ENCODE results near the gene AGPAT4. TPM values are rescaled to one million over a fixed set of nuclear protein-coding genes. Genes with fewer than 3 reads are reported as not detected.

Gene AGPAT4
- total RNA-seq, 1 experiment from 2014 or later: 0.07 TPM

DNA sequence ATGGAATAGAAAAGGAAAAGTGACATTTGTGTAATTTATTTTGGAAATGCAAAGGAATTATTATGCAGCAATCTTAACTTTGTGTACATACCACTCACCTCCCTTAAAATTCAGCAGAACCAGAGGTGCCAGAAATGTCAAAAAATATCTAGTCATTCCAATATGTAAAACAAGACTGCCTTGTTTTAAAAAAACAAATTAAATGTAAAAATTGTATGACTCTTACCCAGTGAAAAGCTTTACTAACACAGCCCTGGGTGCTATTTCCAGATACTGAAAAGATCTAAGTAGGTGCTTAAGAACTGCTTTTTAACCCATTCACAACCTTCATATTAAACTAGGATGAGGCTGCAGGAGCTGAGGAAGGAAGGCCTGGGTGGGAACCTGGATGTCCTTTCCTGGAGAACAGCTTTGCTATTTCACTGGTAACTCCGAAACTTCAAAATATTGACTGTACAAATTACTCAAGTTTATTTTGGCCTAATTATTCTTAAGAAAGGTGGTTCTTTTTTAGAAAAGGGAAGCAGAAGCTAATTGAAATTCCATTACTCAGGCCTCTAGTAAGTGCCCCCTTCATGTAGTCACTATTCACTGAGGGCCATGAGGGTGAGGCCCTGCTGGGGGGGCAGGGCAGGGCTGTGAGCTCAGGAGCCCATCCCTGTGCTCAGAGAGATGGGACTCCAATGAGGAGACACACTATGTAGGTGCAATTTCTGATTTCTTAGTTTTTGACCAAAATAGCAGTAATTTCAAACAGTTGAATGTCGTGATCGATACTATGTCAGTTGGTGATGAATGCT, 142.7 kb downstream of the AGPAT4 start:
- H3K4me1 ChIP-seq (replicated peaks; ENCODE audit: insufficient read depth): no peaks in the 10 kb centered on the region
- H3K4me2 ChIP-seq: no peak overlapping the region
- H2AFZ ChIP-seq: no peak overlapping the region
- no TSS peak for BruUV-seq (replicated peaks)
- H3K9me3 ChIP-seq (ENCODE audit: insufficient read depth, low read depth): no peaks in the 10 kb centered on the region
- no peaks in the 10 kb centered on the region for H3K9me2 ChIP-seq (ENCODE audit: insufficient read depth)
- H4K20me1 ChIP-seq (ENCODE audit: insufficient read depth): no peaks in the 10 kb centered on the region
- no peak for DNase-seq
- POLR2A ChIA-PET (ENCODE audit: unreplicated experiment): no interaction called here
- CTCF ChIA-PET: no interaction called here
- intact Hi-C loops (cut with micrococcal nuclease; ENCODE audit: unreplicated experiment): no loop called here
- no peaks in the 10 kb centered on the region for H3K36me3 ChIP-seq (ENCODE audit: low read depth)
- no peaks in the 10 kb centered on the region for H3K79me2 ChIP-seq (ENCODE audit: low read depth)
- no peaks in the 10 kb centered on the region for H3K27me3 ChIP-seq (ENCODE audit: insufficient read depth, low read depth)
- no peak overlapping the region for H3K4me3 ChIP-seq
- H3K27ac ChIP-seq: no peak overlapping the region
- no peaks in the 10 kb centered on the region for H3F3A ChIP-seq (ENCODE audit: insufficient read depth, low read depth)
- TF ChIP-seq, protein P1, sequence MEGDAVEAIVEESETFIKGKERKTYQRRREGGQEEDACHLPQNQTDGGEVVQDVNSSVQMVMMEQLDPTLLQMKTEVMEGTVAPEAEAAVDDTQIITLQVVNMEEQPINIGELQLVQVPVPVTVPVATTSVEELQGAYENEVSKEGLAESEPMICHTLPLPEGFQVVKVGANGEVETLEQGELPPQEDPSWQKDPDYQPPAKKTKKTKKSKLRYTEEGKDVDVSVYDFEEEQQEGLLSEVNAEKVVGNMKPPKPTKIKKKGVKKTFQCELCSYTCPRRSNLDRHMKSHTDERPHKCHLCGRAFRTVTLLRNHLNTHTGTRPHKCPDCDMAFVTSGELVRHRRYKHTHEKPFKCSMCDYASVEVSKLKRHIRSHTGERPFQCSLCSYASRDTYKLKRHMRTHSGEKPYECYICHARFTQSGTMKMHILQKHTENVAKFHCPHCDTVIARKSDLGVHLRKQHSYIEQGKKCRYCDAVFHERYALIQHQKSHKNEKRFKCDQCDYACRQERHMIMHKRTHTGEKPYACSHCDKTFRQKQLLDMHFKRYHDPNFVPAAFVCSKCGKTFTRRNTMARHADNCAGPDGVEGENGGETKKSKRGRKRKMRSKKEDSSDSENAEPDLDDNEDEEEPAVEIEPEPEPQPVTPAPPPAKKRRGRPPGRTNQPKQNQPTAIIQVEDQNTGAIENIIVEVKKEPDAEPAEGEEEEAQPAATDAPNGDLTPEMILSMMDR (conservative IDR thresholded peaks at IDR 0.05): no peak
- TF ChIP-seq EZH2 (IDR thresholded peaks at IDR 0.05; ENCODE audit: low read depth): no peak

DNA sequence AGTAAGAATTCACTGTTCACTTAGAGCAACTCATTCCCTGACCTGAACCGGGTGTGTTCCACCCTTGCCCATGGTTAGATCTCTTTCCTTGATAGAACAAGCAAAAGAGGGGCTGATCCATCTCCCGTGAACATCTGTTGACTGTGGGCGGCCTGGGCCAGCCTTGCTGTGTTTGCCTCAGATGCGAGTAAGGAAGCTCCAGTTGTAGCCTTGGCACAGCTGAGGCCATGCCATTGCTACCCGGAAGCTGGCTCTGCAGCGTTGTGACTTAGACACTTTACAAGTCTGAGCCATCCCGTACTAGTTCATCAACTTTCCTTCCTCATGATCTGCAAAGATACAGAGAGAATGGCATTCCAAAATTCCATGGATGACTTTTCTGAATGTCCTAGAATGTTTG, 143.3 kb downstream of the AGPAT4 start:
- Histone ChIP-seq H3K36me3 (ENCODE audit: low read depth) (no peaks in the 10 kb centered on the region), H3K79me2 (ENCODE audit: low read depth) (no peaks in the 10 kb centered on the region), H3K4me1 (replicated peaks; ENCODE audit: insufficient read depth) (no peaks in the 10 kb centered on the region), H3K9me2 (ENCODE audit: insufficient read depth) (no peaks in the 10 kb centered on the region), H2AFZ (no peak overlapping the region), H3K9me3 (ENCODE audit: insufficient read depth, low read depth) (no peaks in the 10 kb centered on the region), H3K27me3 (ENCODE audit: insufficient read depth, low read depth) (no peaks in the 10 kb centered on the region), H3F3A (ENCODE audit: insufficient read depth, low read depth) (no peaks in the 10 kb centered on the region), H3K4me3 (no peak overlapping the region), H3K4me2 (no peak overlapping the region), H4K20me1 (ENCODE audit: insufficient read depth) (no peaks in the 10 kb centered on the region), H3K27ac (no peak overlapping the region)
- intact Hi-C loops (cut with micrococcal nuclease; ENCODE audit: unreplicated experiment): no loop called here
- CTCF ChIA-PET: no interaction called here
- TF ChIP-seq, protein P1 (conservative IDR thresholded peaks at IDR 0.05): no peak
- no peak for TF ChIP-seq EZH2 (IDR thresholded peaks at IDR 0.05; ENCODE audit: low read depth)
- no TSS peak for BruUV-seq (replicated peaks)
- no peak for DNase-seq
- POLR2A ChIA-PET (ENCODE audit: unreplicated experiment): no interaction called here

DNA sequence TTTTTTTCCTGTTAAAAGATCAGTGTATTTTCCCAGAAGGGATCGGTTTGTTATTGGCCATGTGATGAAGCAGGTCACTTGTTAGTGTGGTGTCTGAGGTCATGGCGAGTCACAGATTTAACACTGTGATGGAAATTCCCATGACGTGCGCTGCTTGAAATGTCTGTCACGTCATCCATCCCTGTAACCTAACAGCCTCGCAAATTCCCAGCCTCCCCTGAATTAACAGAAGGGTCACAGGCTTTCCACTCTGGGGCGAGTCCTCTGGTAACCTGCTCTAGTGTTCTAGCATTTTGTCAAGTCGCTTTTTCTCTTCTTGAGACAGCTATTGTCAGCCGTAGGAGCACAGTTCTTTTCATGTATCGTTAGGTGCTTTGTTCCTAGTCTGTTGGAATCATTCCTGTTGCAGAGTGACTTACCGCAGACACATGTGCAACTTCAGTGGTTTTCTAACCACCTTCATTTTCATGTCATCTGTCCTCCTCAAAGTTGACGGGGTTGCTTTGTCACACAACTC, 145.1 kb downstream of the AGPAT4 start:
- TF ChIP-seq, protein P1 (conservative IDR thresholded peaks at IDR 0.05): no peak
- TF ChIP-seq EZH2 (IDR thresholded peaks at IDR 0.05; ENCODE audit: low read depth): no peak
- H3K27ac ChIP-seq: no peak overlapping the region
- POLR2A ChIA-PET (ENCODE audit: unreplicated experiment): no interaction called here

More for the DNA sequence above, 145.1 kb downstream of the AGPAT4 start:
- Histone ChIP-seq H3K9me3 (ENCODE audit: insufficient read depth, low read depth) (no peaks in the 10 kb centered on the region), H3K4me1 (replicated peaks; ENCODE audit: insufficient read depth) (no peaks in the 10 kb centered on the region), H4K20me1 (ENCODE audit: insufficient read depth) (peaks cover 2% of the 10 kb centered on the region; the same call in 1 of the 2 replicates), H3K4me3 (no peak overlapping the region), H3K36me3 (ENCODE audit: low read depth) (no peaks in the 10 kb centered on the region), H3K9me2 (ENCODE audit: insufficient read depth) (no peaks in the 10 kb centered on the region), H3F3A (ENCODE audit: insufficient read depth, low read depth) (no peaks in the 10 kb centered on the region), H3K4me2 (no peak overlapping the region), H3K27me3 (ENCODE audit: insufficient read depth, low read depth) (no peaks in the 10 kb centered on the region), H3K79me2 (ENCODE audit: low read depth) (no peaks in the 10 kb centered on the region), H2AFZ (no peak overlapping the region)
- intact Hi-C loops (cut with micrococcal nuclease; ENCODE audit: unreplicated experiment): no loop called here
- BruUV-seq (replicated peaks): no TSS peak
- CTCF ChIA-PET: no interaction called here
- DNase-seq: no peak
